ENCODE data around the gene RAD18.

RAD18 gene

GRCh38 chr3:8988791-8989558 is 25.7 kb upstream of the RAD18 start:
- H3K27ac ChIP-seq: no peak overlapping the region
- no peaks in the 10 kb centered on the region for H3K9me3 ChIP-seq (ENCODE audit: low read depth, low read length)
- H3K9ac ChIP-seq (ENCODE audit: insufficient read length): no peak overlapping the region
- peak; percentile 14 for DNase-seq (ENCODE audit: low read depth, low spot score)
- TF ChIP-seq EZH2 (IDR thresholded peaks at IDR 0.05) (no peak), POLR2AphosphoS5 (IDR thresholded peaks at IDR 0.05; ENCODE audit: borderline replicate concordance, low read depth, low read length) (no peak), FOXP2 (optimal IDR thresholded peaks at IDR 0.05; ENCODE audit: control extremely low read depth, extremely low read length, insufficient read depth) (no peak)
- no peak overlapping the region for H3K4me3 ChIP-seq
- no peaks in the 10 kb centered on the region for H3K36me3 ChIP-seq (ENCODE audit: insufficient read depth, low read length)

GRCh38 chr3:8988384-8988655 is 25.0 kb upstream of the RAD18 start:
- Histone ChIP-seq H3K36me3 (ENCODE audit: insufficient read depth, low read length) (no peaks in the 10 kb centered on the region), H3K27ac (no peak overlapping the region), H3K9ac (ENCODE audit: insufficient read length) (no peak overlapping the region), H3K9me3 (ENCODE audit: low read depth, low read length) (no peaks in the 10 kb centered on the region), H3K4me3 (no peak overlapping the region)
- DNase-seq (ENCODE audit: low read depth, low spot score): no peak
- TF ChIP-seq EZH2 (IDR thresholded peaks at IDR 0.05): no peak
- TF ChIP-seq POLR2AphosphoS5 (IDR thresholded peaks at IDR 0.05; ENCODE audit: borderline replicate concordance, low read depth, low read length): no peak
- no peak for TF ChIP-seq FOXP2 (optimal IDR thresholded peaks at IDR 0.05; ENCODE audit: control extremely low read depth, extremely low read length, insufficient read depth)

DNA sequence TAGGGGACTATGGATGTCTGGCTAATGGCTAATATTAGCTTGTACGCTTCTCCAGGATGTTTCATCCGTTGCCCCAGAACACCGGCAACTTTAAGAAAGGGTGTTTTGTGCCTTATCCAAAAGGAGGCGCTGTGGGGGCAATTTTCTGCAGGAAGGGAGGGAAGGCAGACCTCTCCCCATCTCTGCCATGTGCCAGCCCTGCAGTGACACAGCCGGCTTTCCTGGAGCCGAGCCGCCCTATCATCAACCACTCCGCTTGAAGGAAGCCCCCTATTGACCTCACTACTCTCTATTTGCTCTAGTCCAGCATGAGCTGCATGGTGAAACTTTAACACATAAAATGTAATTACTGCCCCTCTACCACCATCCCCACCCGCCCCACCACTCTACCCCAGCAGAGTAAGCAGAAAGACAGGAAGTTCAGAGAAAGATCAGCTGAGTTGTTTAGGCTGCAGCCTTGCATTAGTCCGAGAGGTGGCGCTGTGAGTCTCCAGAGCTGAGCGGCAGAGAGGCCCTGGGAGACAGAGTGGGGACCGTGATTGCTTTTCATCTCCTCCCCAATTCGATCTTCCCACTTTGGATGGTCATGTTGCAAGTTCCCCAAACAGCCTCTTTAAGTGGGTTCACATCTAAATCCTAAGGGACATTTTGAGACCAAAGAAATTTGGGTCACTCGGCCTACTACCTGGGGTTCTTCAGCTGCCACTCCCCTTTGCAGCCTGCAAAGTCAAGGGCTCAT is 24.5 kb upstream of the RAD18 start:
- no peaks in the 10 kb centered on the region for H3K9me3 ChIP-seq (ENCODE audit: low read depth, low read length)
- no peak overlapping the region for H3K27ac ChIP-seq
- DNase-seq (ENCODE audit: low read depth, low spot score): peak; percentile 16
- no peak overlapping the region for H3K4me3 ChIP-seq
- TF ChIP-seq EZH2 (IDR thresholded peaks at IDR 0.05): no peak
- TF ChIP-seq POLR2AphosphoS5 (IDR thresholded peaks at IDR 0.05; ENCODE audit: borderline replicate concordance, low read depth, low read length): no peak
- no peak for TF ChIP-seq FOXP2 (optimal IDR thresholded peaks at IDR 0.05; ENCODE audit: control extremely low read depth, extremely low read length, insufficient read depth)
- H3K36me3 ChIP-seq (ENCODE audit: insufficient read depth, low read length): no peaks in the 10 kb centered on the region
- no peak overlapping the region for H3K9ac ChIP-seq (ENCODE audit: insufficient read length)

- Histone ChIP-seq H3K9me3 (ENCODE audit: low read depth, low read length) (no peaks in the 10 kb centered on the region), H3K9ac (ENCODE audit: insufficient read length) (no peak overlapping the region)
- TF ChIP-seq FOXP2 (optimal IDR thresholded peaks at IDR 0.05; ENCODE audit: control extremely low read depth, extremely low read length, insufficient read depth) (no peak), EZH2 (IDR thresholded peaks at IDR 0.05) (no peak), POLR2AphosphoS5 (IDR thresholded peaks at IDR 0.05; ENCODE audit: borderline replicate concordance, low read depth, low read length) (no peak)
These were observed 24.0 kb upstream of the RAD18 start for GRCh38 chr3:8987226-8987625.

GRCh38 chr3:8986741-8987140 is 23.5 kb upstream of the RAD18 start:
- no peak overlapping the region for H3K9ac ChIP-seq (ENCODE audit: insufficient read length)
- H3K9me3 ChIP-seq (ENCODE audit: low read depth, low read length): no peaks in the 10 kb centered on the region
- no peak overlapping the region for H3K4me3 ChIP-seq
- H3K27ac ChIP-seq: no peak overlapping the region
- DNase-seq (ENCODE audit: low read depth, low spot score): no peak
- no peak for TF ChIP-seq POLR2AphosphoS5 (IDR thresholded peaks at IDR 0.05; ENCODE audit: borderline replicate concordance, low read depth, low read length)
- TF ChIP-seq EZH2 (IDR thresholded peaks at IDR 0.05): no peak
- no peak for TF ChIP-seq FOXP2 (optimal IDR thresholded peaks at IDR 0.05; ENCODE audit: control extremely low read depth, extremely low read length, insufficient read depth)
- no peaks in the 10 kb centered on the region for H3K36me3 ChIP-seq (ENCODE audit: insufficient read depth, low read length)

More at GRCh38 chr3:8987226-8987625, 24.0 kb upstream of the RAD18 start:
- H3K4me3 ChIP-seq: no peak overlapping the region
- no peak overlapping the region for H3K27ac ChIP-seq
- H3K36me3 ChIP-seq (ENCODE audit: insufficient read depth, low read length): no peaks in the 10 kb centered on the region
- DNase-seq (ENCODE audit: low read depth, low spot score): no peak

- Histone ChIP-seq H3K9ac (ENCODE audit: insufficient read length) (no peak overlapping the region), H3K36me3 (ENCODE audit: insufficient read depth, low read length) (no peaks in the 10 kb centered on the region), H3K4me3 (no peak overlapping the region), H3K9me3 (ENCODE audit: low read depth, low read length) (no peaks in the 10 kb centered on the region), H3K27ac (no peak overlapping the region)
- DNase-seq (ENCODE audit: low read depth, low spot score): no peak
- TF ChIP-seq EZH2 (IDR thresholded peaks at IDR 0.05) (no peak), FOXP2 (optimal IDR thresholded peaks at IDR 0.05; ENCODE audit: control extremely low read depth, extremely low read length, insufficient read depth) (no peak), POLR2AphosphoS5 (IDR thresholded peaks at IDR 0.05; ENCODE audit: borderline replicate concordance, low read depth, low read length) (no peak)
These were observed 22.6 kb upstream of the RAD18 start for GRCh38 chr3:8985876-8986275.

- no peak for DNase-seq (ENCODE audit: low read depth, low spot score)
- no peaks in the 10 kb centered on the region for H3K9me3 ChIP-seq (ENCODE audit: low read depth, low read length)
- no peaks in the 10 kb centered on the region for H3K36me3 ChIP-seq (ENCODE audit: insufficient read depth, low read length)
- TF ChIP-seq FOXP2 (optimal IDR thresholded peaks at IDR 0.05; ENCODE audit: control extremely low read depth, extremely low read length, insufficient read depth) (no peak), EZH2 (IDR thresholded peaks at IDR 0.05) (no peak), POLR2AphosphoS5 (IDR thresholded peaks at IDR 0.05; ENCODE audit: borderline replicate concordance, low read depth, low read length) (no peak)
- no peak overlapping the region for H3K9ac ChIP-seq (ENCODE audit: insufficient read length)
- H3K4me3 ChIP-seq: no peak overlapping the region
- no peak overlapping the region for H3K27ac ChIP-seq
These were observed 22.1 kb upstream of the RAD18 start for GRCh38 chr3:8985411-8985831.

DNA sequence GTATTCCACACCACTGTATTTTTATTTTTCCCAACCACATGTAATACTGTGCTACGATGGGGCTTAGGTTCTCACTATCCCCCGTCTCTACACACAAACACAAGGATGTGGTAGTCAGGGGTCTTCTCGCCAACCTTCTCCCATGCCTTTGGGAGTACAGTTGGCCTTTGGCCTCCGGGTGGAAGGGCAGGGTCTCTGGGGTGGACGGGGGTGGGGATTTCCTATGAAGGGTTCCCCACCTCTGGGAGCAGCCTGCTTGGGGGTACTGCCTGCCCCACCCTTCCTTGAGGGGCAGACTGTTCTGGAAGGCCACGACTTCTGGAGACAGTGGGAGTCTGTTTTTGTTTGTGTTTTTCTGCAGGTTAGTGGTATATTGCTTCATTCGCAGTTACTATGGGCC is 21.3 kb upstream of the RAD18 start:
- DNase-seq (ENCODE audit: low read depth, low spot score): no peak
- TF ChIP-seq EZH2 (IDR thresholded peaks at IDR 0.05) (no peak), POLR2AphosphoS5 (IDR thresholded peaks at IDR 0.05; ENCODE audit: borderline replicate concordance, low read depth, low read length) (no peak), FOXP2 (optimal IDR thresholded peaks at IDR 0.05; ENCODE audit: control extremely low read depth, extremely low read length, insufficient read depth) (no peak)
- no peak overlapping the region for H3K27ac ChIP-seq

More for the DNA sequence above, 21.3 kb upstream of the RAD18 start:
- Histone ChIP-seq H3K9ac (ENCODE audit: insufficient read length) (no peak overlapping the region), H3K36me3 (ENCODE audit: insufficient read depth, low read length) (no peaks in the 10 kb centered on the region), H3K4me3 (no peak overlapping the region), H3K9me3 (ENCODE audit: low read depth, low read length) (no peaks in the 10 kb centered on the region)

Measured in SK-N-MC (cell line).